NCI-H82 treated with DMSO at 0.1 percent for 48 hours (cell line): Measurements from ENCODE around the gene SERPINH1.

ENCODE experiments used
- DNase-seq: peaks from one replicate; lab custom pipeline; 2025; ENCODE audit not compliant: unreplicated experiment; lab: John Stamatoyannopoulos, UW

SERPINH1 gene

GRCh38 chr11:75594211-75594610 is 32.2 kb downstream of the SERPINH1 start:
- DNase-seq, result no peak

GRCh38 chr11:75595429-75595828 is 33.4 kb downstream of the SERPINH1 start:
- no peak for DNase-seq

GRCh38 chr11:75596914-75597313 is 34.9 kb downstream of the SERPINH1 start:
- no peak for DNase-seq

GRCh38 chr11:75597636-75598035 is 35.6 kb downstream of the SERPINH1 start:
- peak; percentile 35 for DNase-seq

- no peak for DNase-seq
Observed at GRCh38 chr11:75598264-75598663, 36.2 kb downstream of the SERPINH1 start.

- no peak for DNase-seq
Observed at GRCh38 chr11:75598900-75599299, 36.8 kb downstream of the SERPINH1 start.

- no peak for DNase-seq
Observed at GRCh38 chr11:75600356-75600755, 38.3 kb downstream of the SERPINH1 start.

- DNase-seq, result no peak
Observed at GRCh38 chr11:75601494-75601893, 39.4 kb downstream of the SERPINH1 start.

- no peak for DNase-seq
Observed at GRCh38 chr11:75602951-75603350, 40.9 kb downstream of the SERPINH1 start.

GRCh38 chr11:75603791-75604736 is 42.0 kb downstream of the SERPINH1 start:
- no peak for DNase-seq

- no peak for DNase-seq
Observed at GRCh38 chr11:75606099-75606498, 44.0 kb downstream of the SERPINH1 start.

GRCh38 chr11:75611823-75612222 is 49.8 kb downstream of the SERPINH1 start:
- no peak for DNase-seq

- no peak for DNase-seq
Observed at GRCh38 chr11:75615751-75616150, 53.7 kb downstream of the SERPINH1 start.

- no peak for DNase-seq
Observed at GRCh38 chr11:75616281-75616680, 54.2 kb downstream of the SERPINH1 start.
